Activated CD8-positive, alpha-beta T cell treated with anti-CD3 and anti-CD28 coated beads for 36 hours (primary cell): ENCODE data around the gene CACTIN. TPM values are rescaled to one million over a fixed set of nuclear protein-coding genes. Genes with fewer than 3 reads are reported as not detected.

Source experiments
- ATAC-seq: fragments of 200-7000 bp; cut with Tn5 transposase; one replicate; pipeline ENCODE4 v1.10.0; 2021; ENCODE audit warnings: mild to moderate bottlenecking, moderate library complexity
- CTCF ChIA-PET: fragments of 350-600 bp; sonication (Branson Sonifier 250); formaldehyde crosslinking; loops from one replicate; lab custom pipeline; 2021; ENCODE audit warnings: antibody characterized with exemption; lab: Charles Lee
- POLR2A ChIA-PET: fragments of 350-600 bp; sonication (Branson Sonifier 250); formaldehyde crosslinking; loops from one replicate; lab custom pipeline; 2021; ENCODE audit warnings: antibody characterized with exemption; lab: Charles Lee
- DNase-seq: peaks from one replicate; pipeline ENCODE4 v3.0.0-alpha.2; 2020
- H3K27ac Mint-ChIP-seq: one replicate; pipeline ENCODE4 v1.8.0; 2021; ENCODE audit warnings: mild to moderate bottlenecking, mixed read lengths
- H3K27me3 Mint-ChIP-seq: one replicate; pipeline ENCODE4 v1.8.0; 2021; ENCODE audit warnings: mixed read lengths
- H3K36me3 Mint-ChIP-seq: one replicate; pipeline ENCODE4 v1.8.0; 2021; ENCODE audit warnings: low read depth, mixed read lengths
- H3K4me1 Mint-ChIP-seq: one replicate; pipeline ENCODE4 v1.8.0; 2021; ENCODE audit warnings: low read depth, mixed read lengths
- H3K4me3 Mint-ChIP-seq: one replicate; pipeline ENCODE4 v1.8.0; 2021; ENCODE audit warnings: mild to moderate bottlenecking, moderate library complexity, mixed read lengths
- H3K9me3 Mint-ChIP-seq: one replicate; pipeline ENCODE4 v1.8.0; 2021; ENCODE audit warnings: mixed read lengths
- CTCF ChIP-seq: fragments of 200-600 bp; IDR thresholded peaks from one replicate; pipeline ENCODE4 v1.8.0; 2022; ENCODE audit warnings: antibody characterized with exemption, mild to moderate bottlenecking
- intact Hi-C: fragments of 100-400 bp; cut with micrococcal nuclease; formaldehyde crosslinking; loops from one replicate; pipeline ENCODE4 v1.10.0; 2022
- total RNA-seq, 2 experiments: library from RNA; stranded (reverse); gene quantifications; one replicate each; pipeline ENCODE4 v1.2.3, GENCODE V29; 2021

CACTIN gene
- total RNA-seq, 2 experiments from 2014 or later = 25.9 to 28.5 TPM

GRCh38 chr19:3657395-3657769 lies 30.8 kb upstream of the CACTIN start:
- intact Hi-C loops = no loop called here
- H3K9me3 Mint-ChIP-seq = no peaks in the 10 kb centered on the region
- H3K4me3 Mint-ChIP-seq = no peak overlapping the region
- POLR2A ChIA-PET = interaction anchor here (1.5 kb wide), 1 partner anchor 119 kb away, joined by 3 read pairs; the partner anchor contains the start of gene TEKTIP1
- no peak for DNase-seq
- CTCF ChIA-PET = interaction anchor here (1.0 kb wide), 1 partner anchor 9 kb away, joined by 3 read pairs; no protein-coding TSS in a partner anchor
- H3K4me1 Mint-ChIP-seq = no peaks in the 10 kb centered on the region
- TF ChIP-seq CTCF = no peak
- no peak for ATAC-seq
- no peaks in the 10 kb centered on the region for H3K27me3 Mint-ChIP-seq
- peaks cover 20% of the 10 kb centered on the region for H3K36me3 Mint-ChIP-seq
- H3K27ac Mint-ChIP-seq = no peak overlapping the region

- H3K9me3 Mint-ChIP-seq = no peaks in the 10 kb centered on the region
- DNase-seq (no peak), ATAC-seq (no peak)
- peaks cover 20% of the 10 kb centered on the region for H3K36me3 Mint-ChIP-seq
- ChIA-PET POLR2A (interaction anchor here (0.6 to 1.5 kb wide), 2 partner anchors 118 to 984 kb away, joined by 3 read pairs; partner anchors contain the start of gene TEKTIP1), CTCF (interaction anchor here (1.0 kb wide), 1 partner anchor 9 kb away, joined by 3 read pairs; no protein-coding TSS in a partner anchor)
- H3K27me3 Mint-ChIP-seq = no peaks in the 10 kb centered on the region
- H3K4me3 Mint-ChIP-seq = no peak overlapping the region
- no peak for TF ChIP-seq CTCF
- no peaks in the 10 kb centered on the region for H3K4me1 Mint-ChIP-seq
- intact Hi-C loops = no loop called here
- no peak overlapping the region for H3K27ac Mint-ChIP-seq
Observed at GRCh38 chr19:3656747-3657394, 30.3 kb upstream of the CACTIN start.

GRCh38 chr19:3656073-3656746 lies 29.6 kb upstream of the CACTIN start:
- no peaks in the 10 kb centered on the region for H3K4me1 Mint-ChIP-seq
- no peak for TF ChIP-seq CTCF
- H3K4me3 Mint-ChIP-seq = no peak overlapping the region
- DNase-seq (no peak), ATAC-seq (no peak)
- ChIA-PET POLR2A (interaction anchor here (0.6 to 1.5 kb wide), 2 partner anchors 118 to 984 kb away, joined by 3 read pairs; partner anchors contain the start of gene TEKTIP1), CTCF (interaction anchor here (1.0 kb wide), 1 partner anchor 10 kb away, joined by 3 read pairs; no protein-coding TSS in a partner anchor)
- H3K36me3 Mint-ChIP-seq = peaks cover 16% of the 10 kb centered on the region
- H3K27me3 Mint-ChIP-seq = no peaks in the 10 kb centered on the region
- H3K27ac Mint-ChIP-seq = no peak overlapping the region
- intact Hi-C loops = no loop called here
- H3K9me3 Mint-ChIP-seq = no peaks in the 10 kb centered on the region

GRCh38 chr19:3655402-3656072 lies 28.9 kb upstream of the CACTIN start:
- no peaks in the 10 kb centered on the region for H3K9me3 Mint-ChIP-seq
- peaks cover 10% of the 10 kb centered on the region for H3K36me3 Mint-ChIP-seq
- no peak overlapping the region for H3K27ac Mint-ChIP-seq
- TF ChIP-seq CTCF = no peak
- ChIA-PET CTCF (interaction anchor here (1.2 kb wide), 1 partner anchor 63 kb away, joined by 3 read pairs; no protein-coding TSS in a partner anchor), POLR2A (no interaction called here)
- ATAC-seq (peak; percentile 37), DNase-seq (no peak)
- intact Hi-C loops = no loop called here
- H3K27me3 Mint-ChIP-seq = no peaks in the 10 kb centered on the region
- H3K4me1 Mint-ChIP-seq = no peaks in the 10 kb centered on the region
- no peak overlapping the region for H3K4me3 Mint-ChIP-seq
